ENCODE measurements around the gene GPNMB.

DNA sequence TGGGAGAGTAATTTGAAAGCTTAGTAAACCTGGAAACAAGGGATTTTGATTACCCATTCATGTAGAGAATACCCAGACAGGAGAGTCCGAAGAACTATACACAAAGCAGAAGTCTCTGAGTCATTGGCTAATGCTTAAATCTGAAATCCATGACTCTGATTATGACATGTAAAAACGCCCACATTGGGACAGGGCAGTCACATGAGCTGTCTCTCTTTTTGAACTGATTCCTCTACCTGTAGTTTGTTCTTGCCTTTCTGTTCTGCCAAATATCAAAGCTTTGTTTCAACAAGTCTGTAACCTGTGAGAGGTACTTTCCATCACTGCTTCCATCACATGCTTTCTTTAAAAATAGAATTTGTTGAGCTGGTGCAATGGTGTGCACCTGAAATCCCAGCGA, 4.3 kb upstream of the GPNMB start:
- TF ChIP-seq, protein P1, sequence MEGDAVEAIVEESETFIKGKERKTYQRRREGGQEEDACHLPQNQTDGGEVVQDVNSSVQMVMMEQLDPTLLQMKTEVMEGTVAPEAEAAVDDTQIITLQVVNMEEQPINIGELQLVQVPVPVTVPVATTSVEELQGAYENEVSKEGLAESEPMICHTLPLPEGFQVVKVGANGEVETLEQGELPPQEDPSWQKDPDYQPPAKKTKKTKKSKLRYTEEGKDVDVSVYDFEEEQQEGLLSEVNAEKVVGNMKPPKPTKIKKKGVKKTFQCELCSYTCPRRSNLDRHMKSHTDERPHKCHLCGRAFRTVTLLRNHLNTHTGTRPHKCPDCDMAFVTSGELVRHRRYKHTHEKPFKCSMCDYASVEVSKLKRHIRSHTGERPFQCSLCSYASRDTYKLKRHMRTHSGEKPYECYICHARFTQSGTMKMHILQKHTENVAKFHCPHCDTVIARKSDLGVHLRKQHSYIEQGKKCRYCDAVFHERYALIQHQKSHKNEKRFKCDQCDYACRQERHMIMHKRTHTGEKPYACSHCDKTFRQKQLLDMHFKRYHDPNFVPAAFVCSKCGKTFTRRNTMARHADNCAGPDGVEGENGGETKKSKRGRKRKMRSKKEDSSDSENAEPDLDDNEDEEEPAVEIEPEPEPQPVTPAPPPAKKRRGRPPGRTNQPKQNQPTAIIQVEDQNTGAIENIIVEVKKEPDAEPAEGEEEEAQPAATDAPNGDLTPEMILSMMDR (conservative IDR thresholded peaks at IDR 0.05; ENCODE audit: low read depth, low read length) = no peak
- no peak for TF ChIP-seq EZH2phosphoT487 (IDR thresholded peaks at IDR 0.05; ENCODE audit: borderline replicate concordance, low read length)
